NCI-H446 (cell line): ENCODE measurements around the gene GPR89A.
"Not testable (repeated sequence)": the region's sequence is repeated elsewhere in the genome, so short reads cannot be mapped to it uniquely, and the experiment has no call there.

Source experiments
- DNase-seq, 2 experiments: peaks; one replicate each; lab custom pipeline; 2025; lab: John Stamatoyannopoulos, UW

The GPR89A gene

GRCh38 chr1:145717833-145718232 is 110.0 kb downstream of the GPR89A start:
- no peak for DNase-seq

GRCh38 chr1:145718465-145718864 is 110.7 kb downstream of the GPR89A start:
- not testable (repeated sequence) for DNase-seq

DNA sequence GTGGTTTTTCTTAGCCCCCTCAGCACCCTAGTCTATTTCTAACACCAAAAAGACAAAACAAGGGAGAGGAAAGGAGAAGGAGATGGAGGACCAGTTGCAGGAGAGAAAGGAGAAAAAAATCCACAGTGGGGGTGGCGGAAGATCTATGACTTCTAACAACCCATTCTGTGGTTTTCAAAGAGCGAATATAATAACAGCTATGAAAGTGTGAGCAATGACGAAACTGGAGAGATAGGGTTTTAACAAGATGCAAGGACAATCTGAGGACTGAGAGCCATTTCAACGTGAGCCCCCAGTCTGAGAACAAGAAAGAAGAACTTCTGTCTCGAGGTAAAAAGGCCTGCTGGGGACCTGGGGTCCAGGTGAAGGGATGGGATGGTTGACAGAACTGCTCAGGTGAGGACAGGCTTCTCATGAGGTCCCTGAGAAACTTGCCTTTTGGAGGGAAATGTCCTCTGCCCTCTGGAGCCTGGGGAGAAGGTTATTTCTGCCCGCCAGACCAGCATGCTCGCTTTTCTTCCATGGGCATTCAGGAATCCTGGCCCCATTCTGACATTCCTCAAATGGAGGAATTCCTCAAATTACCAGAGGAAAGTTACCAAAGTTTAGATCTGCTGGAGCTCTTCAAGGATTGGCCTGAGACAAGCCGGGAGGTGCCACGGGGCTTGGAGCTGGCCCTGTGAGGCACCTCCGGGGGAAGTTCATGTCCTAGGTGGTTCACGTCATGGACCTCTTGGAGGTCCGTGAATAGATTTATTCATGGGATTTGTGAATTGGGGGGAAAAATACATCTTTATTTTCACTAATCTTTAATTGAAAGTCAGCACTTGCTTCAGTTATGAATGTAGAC is 111.7 kb downstream of the GPR89A start, which contains the start of gene CD160:
TSS of gene CD160 (plus strand) at position 270 of the 850 bp plus-strand sequence. CDS start 8,829 bp downstream, outside the sequence.
- no peak for DNase-seq
